ENCODE measurements around the gene APOL4. TPM values are rescaled to one million over a fixed set of nuclear protein-coding genes. Genes with fewer than 3 reads are reported as not detected.

Gene APOL4
- total and polyA plus RNA-seq, 2 donors (not counting 1 experiment from before 2014, with no cell fraction given): 0.03 TPM; not detected in 1

DNA sequence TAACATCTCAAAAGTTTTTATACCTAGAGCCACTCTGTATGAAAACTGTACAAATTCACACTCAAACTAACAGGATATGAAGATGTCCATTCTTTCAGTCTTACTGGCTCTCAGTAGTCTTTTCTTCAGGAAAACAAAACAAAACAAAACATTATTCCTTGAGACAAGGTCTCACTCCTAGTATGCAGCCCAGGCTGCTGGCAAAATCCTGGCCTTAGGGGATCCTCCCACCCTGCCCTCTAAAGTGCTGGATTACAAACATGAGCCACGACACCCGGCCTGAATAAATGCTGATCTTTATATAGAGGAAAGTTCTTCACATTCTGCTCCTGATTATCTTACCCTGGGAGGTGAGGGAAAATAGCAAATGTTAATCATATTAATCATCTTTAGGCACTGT, 32.6 kb upstream of the APOL4 start:
- DNase-seq (no peak), ATAC-seq (ENCODE audit: low read depth) (no peak)
- peaks cover 27 to 35% of the 10 kb centered on the region in 2 donors for H3K4me1 ChIP-seq (ENCODE audit: control insufficient read depth in 2 of 2, insufficient read depth in 2 of 2, low read length in 2 of 2)
- CTCF ChIA-PET: interaction anchor here (1.1 kb wide), 1 partner anchor 168 kb away, joined by 4 read pairs; no protein-coding TSS in a partner anchor
- POLR2A ChIA-PET: no interaction called here
- H2AFZ ChIP-seq (ENCODE audit: insufficient read depth, low read depth, low read length, poor library complexity, severe bottlenecking): no peak overlapping the region
- no peaks in the 10 kb centered on the region for H3K9me3 Mint-ChIP-seq (ENCODE audit: insufficient read depth)
- H3K27me3 ChIP-seq (replicated peaks in 1 of 4; ENCODE audit: control extremely low read depth in 1 of 4, control insufficient read depth in 3 of 4, insufficient read depth in 4 of 4, low read length in 3 of 4): no peaks in the 10 kb centered on the region
- no peak overlapping the region for H3K9ac ChIP-seq (ENCODE audit: low read length)
- H3K4me2 ChIP-seq (replicated peaks; ENCODE audit: low read depth, low read length, poor library complexity, severe bottlenecking): no peak overlapping the region
- no peak overlapping the region for H3K27ac Mint-ChIP-seq
- H3K79me2 ChIP-seq (ENCODE audit: control insufficient read depth, insufficient read depth, low read length): peaks cover 28% of the 10 kb centered on the region
- H3K27me3 Mint-ChIP-seq: no peaks in the 10 kb centered on the region
- TF ChIP-seq EZH2 (IDR thresholded peaks at IDR 0.05; ENCODE audit: borderline replicate concordance, insufficient read depth, low read depth, low read length, poor library complexity, severe bottlenecking): no peak
- TF ChIP-seq, protein P1, sequence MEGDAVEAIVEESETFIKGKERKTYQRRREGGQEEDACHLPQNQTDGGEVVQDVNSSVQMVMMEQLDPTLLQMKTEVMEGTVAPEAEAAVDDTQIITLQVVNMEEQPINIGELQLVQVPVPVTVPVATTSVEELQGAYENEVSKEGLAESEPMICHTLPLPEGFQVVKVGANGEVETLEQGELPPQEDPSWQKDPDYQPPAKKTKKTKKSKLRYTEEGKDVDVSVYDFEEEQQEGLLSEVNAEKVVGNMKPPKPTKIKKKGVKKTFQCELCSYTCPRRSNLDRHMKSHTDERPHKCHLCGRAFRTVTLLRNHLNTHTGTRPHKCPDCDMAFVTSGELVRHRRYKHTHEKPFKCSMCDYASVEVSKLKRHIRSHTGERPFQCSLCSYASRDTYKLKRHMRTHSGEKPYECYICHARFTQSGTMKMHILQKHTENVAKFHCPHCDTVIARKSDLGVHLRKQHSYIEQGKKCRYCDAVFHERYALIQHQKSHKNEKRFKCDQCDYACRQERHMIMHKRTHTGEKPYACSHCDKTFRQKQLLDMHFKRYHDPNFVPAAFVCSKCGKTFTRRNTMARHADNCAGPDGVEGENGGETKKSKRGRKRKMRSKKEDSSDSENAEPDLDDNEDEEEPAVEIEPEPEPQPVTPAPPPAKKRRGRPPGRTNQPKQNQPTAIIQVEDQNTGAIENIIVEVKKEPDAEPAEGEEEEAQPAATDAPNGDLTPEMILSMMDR (IDR thresholded peaks at IDR 0.05): no peak
- H3K36me3 ChIP-seq (replicated peaks in 1 of 2; ENCODE audit: control extremely low read depth in 1 of 2, control insufficient read depth in 1 of 2, extremely low read depth in 1 of 2, insufficient read depth in 2 of 2, low read length in 1 of 2): peaks cover 0 to 36% of the 10 kb centered on the region in 2 experiments
- peaks cover 54% of the 10 kb centered on the region for H3K4me1 Mint-ChIP-seq
- H3K27ac ChIP-seq (ENCODE audit: low read length in 2 of 2): no peak overlapping the region
- no peak overlapping the region for H3K4me3 ChIP-seq (ENCODE audit: control extremely low read depth in 1 of 5, extremely low read depth in 1 of 5, insufficient read depth in 1 of 5, low read depth in 2 of 5, low read length in 4 of 5)
- H3K4me3 Mint-ChIP-seq: no peak overlapping the region
- no peaks in the 10 kb centered on the region for H4K20me1 ChIP-seq (ENCODE audit: control insufficient read depth, insufficient read depth, low read length, poor library complexity, severe bottlenecking)
- intact Hi-C loops (cut with micrococcal nuclease): no loop called here
- no CpG with 5 or more reads among the region's 2 CpGs for WGBS (ENCODE audit: insufficient coverage)
- H3K9me3 ChIP-seq (ENCODE audit: control extremely low read depth in 1 of 3, control insufficient read depth in 2 of 3, insufficient read depth in 1 of 3, low read length in 2 of 3): no peaks in the 10 kb centered on the region

DNA sequence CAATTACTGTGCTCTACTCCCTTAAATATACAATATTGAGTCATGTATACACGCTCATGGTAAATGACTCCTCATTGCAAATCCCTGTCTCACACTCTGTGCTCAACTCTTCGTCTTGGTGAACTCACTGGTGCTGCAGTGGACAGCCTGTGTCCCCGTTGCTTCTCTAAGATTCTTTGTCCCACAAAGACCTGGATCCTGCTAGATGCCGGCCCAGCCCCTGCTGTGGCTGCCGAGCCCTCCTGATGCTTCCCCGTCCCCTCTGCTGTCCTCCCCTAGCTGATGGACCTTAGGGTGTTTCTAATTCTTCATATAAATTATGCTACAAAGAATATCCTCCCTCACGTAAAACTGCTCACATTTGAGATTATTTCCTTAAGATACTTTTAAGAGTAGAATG, 32.2 kb upstream of the APOL4 start:
- ATAC-seq (ENCODE audit: low read depth) (no peak), DNase-seq (no peak)
- no peaks in the 10 kb centered on the region for H4K20me1 ChIP-seq (ENCODE audit: control insufficient read depth, insufficient read depth, low read length, poor library complexity, severe bottlenecking)
- Mint-ChIP-seq H3K4me1 (peaks cover 50% of the 10 kb centered on the region), H3K27ac (no peak overlapping the region), H3K4me3 (no peak overlapping the region), H3K9me3 (ENCODE audit: insufficient read depth) (no peaks in the 10 kb centered on the region), H3K27me3 (no peaks in the 10 kb centered on the region)
- H3K79me2 ChIP-seq (ENCODE audit: control insufficient read depth, insufficient read depth, low read length): peaks cover 24% of the 10 kb centered on the region
- POLR2A ChIA-PET: no interaction called here
- no peak overlapping the region for H3K4me2 ChIP-seq (replicated peaks; ENCODE audit: low read depth, low read length, poor library complexity, severe bottlenecking)
- H3K4me3 ChIP-seq (ENCODE audit: control extremely low read depth in 1 of 5, extremely low read depth in 1 of 5, insufficient read depth in 1 of 5, low read depth in 2 of 5, low read length in 4 of 5): no peak overlapping the region
- intact Hi-C loops (cut with micrococcal nuclease): no loop called here
- no peaks in the 10 kb centered on the region for H3K27me3 ChIP-seq (replicated peaks in 1 of 4; ENCODE audit: control extremely low read depth in 1 of 4, control insufficient read depth in 3 of 4, insufficient read depth in 4 of 4, low read length in 3 of 4)
- no peaks in the 10 kb centered on the region for H3K9me3 ChIP-seq (ENCODE audit: control extremely low read depth in 1 of 3, control insufficient read depth in 2 of 3, insufficient read depth in 1 of 3, low read length in 2 of 3)
- TF ChIP-seq, protein P1 (IDR thresholded peaks at IDR 0.05): no peak
- TF ChIP-seq EZH2 (IDR thresholded peaks at IDR 0.05; ENCODE audit: borderline replicate concordance, insufficient read depth, low read depth, low read length, poor library complexity, severe bottlenecking): no peak
- 97% methylated on average over 3 of the region's 7 CpGs for WGBS (ENCODE audit: insufficient coverage)
- H3K9ac ChIP-seq (ENCODE audit: low read length): no peak overlapping the region
- H3K36me3 ChIP-seq (replicated peaks in 1 of 2; ENCODE audit: control extremely low read depth in 1 of 2, control insufficient read depth in 1 of 2, extremely low read depth in 1 of 2, insufficient read depth in 2 of 2, low read length in 1 of 2): peaks cover 0 to 36% of the 10 kb centered on the region in 2 experiments
- no peak overlapping the region for H2AFZ ChIP-seq (ENCODE audit: insufficient read depth, low read depth, low read length, poor library complexity, severe bottlenecking)
- CTCF ChIA-PET: no interaction called here
- no peak overlapping the region for H3K27ac ChIP-seq (ENCODE audit: low read length in 2 of 2)
- H3K4me1 ChIP-seq (ENCODE audit: control insufficient read depth in 2 of 2, insufficient read depth in 2 of 2, low read length in 2 of 2): peaks cover 27 to 31% of the 10 kb centered on the region in 2 donors
